IPS-NIHi11 (cell line): ENCODE measurements around the gene DNAAF9.

Experiments used
- DNase-seq: peaks from one replicate; pipeline ENCODE4 v3.0.0; 2012; ENCODE audit warnings: mixed read lengths, low spot score

The DNAAF9 gene

DNA sequence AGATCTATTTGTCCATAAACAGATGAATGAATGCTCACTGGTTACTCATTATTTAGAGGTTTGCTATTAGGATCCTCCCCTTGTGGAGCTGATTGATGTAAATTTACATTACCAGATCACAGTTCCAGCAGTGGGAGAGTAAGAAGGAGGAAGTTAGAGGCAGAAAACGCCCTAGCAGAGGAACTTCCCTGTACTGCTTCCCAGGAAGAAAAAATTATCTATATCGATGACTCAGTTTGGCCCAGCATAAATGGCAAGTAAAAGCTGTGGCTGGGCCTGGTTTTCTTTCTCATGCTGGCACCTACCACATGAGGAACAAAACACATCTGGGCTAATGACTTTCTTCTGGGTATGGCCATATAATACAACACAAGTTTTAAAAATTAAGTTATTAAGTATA is 35.7 kb downstream of the DNAAF9 start:
- DNase-seq = no peak

DNA sequence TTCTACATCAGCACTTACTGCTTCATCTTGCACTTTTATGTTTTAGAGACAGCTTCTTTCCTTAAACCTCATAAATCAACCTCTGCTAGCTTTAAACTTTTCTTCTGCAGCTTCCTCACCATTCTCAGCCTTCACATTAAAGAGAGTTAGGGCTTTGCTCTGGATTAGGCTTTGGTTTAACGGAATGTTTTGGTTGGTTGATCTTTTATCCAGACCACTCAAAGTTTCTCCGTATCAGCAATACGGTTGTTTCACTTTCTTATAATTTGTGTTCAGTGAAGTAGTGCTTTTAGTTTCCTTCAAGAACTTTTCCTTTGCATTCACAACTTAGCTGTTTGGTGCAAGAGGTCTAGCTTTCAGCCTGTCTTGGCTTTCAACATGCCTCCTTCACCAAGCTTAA is 40.4 kb downstream of the DNAAF9 start:
- DNase-seq = no peak

DNA sequence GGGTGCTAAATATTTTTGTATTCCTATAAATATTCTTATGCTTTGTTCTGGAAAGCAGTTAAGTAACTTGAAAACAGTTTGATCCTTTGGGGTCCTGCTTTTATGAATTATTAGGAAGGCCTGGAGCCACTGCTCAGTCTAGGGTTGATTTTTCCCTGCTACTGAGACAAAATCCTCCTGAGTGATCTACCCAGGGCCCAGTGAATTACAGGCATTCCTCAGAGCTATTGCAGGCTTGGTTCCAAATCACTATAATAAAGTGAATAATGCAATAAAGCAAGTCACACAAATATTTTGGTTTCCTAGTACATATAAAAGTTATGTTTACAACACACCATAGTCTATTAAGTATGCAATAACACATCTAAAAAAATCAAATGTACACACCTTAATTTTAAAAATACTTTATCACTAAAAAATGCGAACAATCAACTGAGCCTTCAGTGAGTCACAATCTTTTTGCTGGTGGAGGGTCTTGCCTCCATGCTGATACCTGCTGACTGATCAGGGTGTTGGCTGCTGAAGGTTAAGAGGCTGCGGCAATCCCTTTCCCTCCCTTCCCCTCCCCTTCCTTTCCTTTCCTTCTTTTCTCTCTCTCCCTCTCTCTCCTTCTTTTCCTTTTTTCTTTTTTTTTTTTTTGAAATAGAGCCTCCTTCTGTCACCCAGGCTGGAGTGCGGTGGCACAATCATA is 43.0 kb downstream of the DNAAF9 start:
- DNase-seq = no peak

DNA sequence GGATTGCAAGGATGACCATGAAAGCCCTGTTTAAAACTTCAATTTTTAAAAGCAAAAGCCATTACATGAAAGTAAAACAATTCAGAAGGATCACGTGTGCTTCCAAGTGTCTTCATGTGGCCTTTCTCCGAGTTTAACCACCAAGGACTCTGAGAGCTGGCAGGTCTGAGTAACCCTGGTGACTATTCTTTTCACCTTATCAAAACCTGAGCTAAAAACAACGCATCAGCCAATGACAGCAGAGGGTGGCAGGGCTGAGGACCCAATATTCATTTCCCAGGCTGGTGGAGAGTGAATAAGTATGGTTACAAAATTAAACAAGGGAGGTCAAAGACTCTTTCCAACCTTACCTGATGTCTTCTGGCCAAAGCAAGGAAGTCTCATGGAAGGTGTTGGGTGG is 46.7 kb downstream of the DNAAF9 start:
- no peak for DNase-seq

DNA sequence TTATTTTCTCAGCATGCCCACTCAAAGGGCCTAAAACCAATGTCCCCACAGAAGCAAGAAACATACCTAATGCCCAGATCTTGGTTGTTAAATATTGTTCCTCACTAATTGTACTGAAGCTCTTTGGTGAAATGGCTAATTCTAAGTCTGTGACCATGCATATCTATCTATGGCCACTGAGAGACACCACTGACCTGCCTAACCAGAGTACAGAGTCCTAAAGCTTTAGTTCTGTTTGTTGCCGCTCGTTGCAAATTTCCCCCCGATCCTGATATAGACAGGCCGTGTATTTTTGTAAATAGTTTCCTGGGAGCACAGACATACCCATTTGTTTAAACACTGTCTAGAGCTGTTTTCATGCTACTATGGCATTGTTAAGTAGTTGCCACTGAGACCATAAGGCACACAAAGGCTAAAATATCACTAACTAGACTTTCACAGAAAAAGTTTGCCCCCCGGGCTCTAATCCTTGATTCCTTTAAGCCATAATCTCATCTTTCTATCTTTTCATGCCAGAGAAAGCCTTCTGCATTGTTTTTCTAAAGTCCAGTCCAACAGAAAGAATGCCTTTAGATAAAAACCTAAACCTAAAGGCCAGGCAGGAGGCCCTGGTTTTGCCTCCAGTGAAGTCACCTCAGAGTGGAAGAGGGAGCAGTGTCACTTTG is 48.7 kb downstream of the DNAAF9 start:
- DNase-seq = no peak
